HG02870 (cell line): ENCODE data around the gene CSTF3.
"Not testable (repeated sequence)": the region's sequence is repeated elsewhere in the genome, so short reads cannot be mapped to it uniquely, and the experiment has no call there.

ENCODE experiments used
- ATAC-seq: cut with Tn5 transposase; IDR thresholded peaks from one replicate; pipeline ENCODE4 v1.9.1; 2021; ENCODE audit warnings: mild to moderate bottlenecking, moderate library complexity; ENCODE audit not compliant: unreplicated experiment

Gene CSTF3

DNA sequence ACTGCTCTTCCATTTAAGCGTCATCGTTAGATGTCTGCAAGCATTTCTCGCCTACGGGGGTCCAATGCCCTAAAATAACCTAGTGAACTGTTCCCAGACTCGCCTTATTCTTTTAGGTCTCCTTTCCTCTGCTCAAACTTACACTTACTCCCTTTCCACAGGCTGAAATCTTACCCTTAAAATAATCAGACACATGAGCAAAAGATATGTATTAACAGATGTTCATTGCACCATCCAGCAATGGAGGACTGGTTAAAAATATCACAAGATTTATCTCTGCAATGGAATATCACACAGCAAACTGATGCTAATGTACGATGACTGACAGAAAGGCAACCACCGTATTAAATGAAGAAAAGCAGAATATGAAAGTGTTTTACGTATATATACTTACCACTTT lies 1.6 kb upstream of the CSTF3 start:
- ATAC-seq: no peak

DNA sequence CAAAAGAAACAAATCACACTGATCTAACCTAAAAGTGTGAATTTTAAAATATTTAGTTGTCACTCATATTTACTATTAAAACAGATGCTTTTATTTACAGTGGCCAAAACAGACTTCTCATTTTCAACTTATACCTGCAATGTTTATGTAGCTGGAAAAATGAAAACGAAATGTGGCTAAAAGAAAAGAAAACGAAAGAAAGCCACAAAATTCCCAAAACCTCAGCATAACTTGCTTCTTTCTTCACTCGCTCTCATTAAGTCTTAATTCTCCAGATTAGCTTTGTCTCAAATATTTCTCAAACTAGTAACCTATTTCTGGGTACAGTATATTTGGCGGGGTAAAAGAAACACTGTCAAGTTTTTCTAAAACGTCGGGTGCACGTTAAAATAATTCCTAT lies 693 bp downstream of the CSTF3 start:
- ATAC-seq: no peak

DNA sequence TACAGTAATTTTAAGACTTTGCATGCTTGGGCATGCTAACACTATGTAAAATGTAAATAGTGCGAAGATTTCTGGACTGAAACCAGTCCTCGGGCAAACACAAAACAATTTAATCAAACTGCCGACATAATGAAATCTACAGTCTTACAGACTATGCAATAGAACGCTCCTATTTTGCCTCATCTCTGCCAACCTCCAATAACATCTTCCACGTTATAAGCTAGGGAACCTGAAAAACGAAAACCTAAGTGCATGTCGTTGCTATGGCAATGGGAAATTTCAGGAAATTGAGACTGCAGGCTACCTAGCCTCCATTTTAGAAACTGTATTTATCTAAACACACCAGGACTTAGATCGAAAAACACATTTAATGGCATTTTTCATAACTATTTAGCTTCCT lies 1.1 kb downstream of the CSTF3 start:
- no peak for ATAC-seq

DNA sequence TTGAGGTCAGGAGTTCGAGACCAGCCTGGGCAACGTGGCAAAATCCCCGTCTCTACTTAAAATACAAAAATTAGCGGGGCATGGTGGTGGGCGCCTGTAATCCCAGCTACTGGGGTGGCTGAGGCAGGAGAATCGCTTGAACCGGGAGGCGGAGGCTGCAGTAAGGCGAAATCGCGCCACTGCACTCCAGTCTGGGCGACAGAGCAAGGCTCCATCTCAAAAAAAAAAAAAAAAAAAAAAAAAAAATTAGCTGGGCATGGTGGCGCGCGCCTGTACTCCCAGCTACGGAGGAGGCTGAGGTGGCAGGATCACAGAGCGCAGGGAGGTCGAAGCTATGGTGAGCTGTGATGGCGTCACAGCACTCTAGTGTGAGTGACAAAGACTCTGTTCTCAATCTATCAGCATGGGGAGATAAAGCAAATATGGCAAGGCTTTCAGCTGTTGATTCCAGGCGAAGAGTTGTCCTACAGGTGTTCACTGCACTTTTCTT lies 1.9 kb downstream of the CSTF3 start:
- not testable (repeated sequence) for ATAC-seq

DNA sequence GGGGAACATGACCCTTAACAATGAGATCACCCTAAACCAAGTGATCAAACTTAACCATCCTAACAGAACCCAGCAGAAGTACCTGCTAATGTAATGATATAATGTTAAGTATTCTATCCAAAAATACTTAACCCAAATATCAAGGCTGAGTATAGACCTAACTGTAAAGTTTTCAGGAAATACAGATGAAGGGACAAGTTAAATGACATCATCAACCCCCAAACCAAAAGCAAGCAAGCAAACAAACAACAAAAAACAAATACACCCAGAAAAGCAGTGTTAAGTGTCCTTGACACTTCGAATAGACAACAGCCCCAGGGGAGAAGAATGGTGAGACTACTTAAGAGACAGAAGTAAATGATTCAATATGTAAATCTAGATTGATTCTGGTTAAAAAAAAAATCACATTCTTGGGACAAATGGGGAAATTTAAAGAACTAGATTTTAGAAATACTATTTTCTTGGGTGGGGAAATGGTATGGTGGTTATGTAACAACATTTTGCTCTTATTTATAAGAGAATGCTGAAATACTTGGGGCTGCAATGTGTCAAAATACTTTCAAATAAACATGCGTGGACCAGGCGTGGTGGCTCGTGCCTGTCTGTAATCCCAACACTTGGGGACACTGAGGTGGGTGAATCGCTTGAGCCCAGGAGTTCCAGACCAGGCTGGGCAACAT lies 2.5 kb downstream of the CSTF3 start:
- ATAC-seq: no peak

DNA sequence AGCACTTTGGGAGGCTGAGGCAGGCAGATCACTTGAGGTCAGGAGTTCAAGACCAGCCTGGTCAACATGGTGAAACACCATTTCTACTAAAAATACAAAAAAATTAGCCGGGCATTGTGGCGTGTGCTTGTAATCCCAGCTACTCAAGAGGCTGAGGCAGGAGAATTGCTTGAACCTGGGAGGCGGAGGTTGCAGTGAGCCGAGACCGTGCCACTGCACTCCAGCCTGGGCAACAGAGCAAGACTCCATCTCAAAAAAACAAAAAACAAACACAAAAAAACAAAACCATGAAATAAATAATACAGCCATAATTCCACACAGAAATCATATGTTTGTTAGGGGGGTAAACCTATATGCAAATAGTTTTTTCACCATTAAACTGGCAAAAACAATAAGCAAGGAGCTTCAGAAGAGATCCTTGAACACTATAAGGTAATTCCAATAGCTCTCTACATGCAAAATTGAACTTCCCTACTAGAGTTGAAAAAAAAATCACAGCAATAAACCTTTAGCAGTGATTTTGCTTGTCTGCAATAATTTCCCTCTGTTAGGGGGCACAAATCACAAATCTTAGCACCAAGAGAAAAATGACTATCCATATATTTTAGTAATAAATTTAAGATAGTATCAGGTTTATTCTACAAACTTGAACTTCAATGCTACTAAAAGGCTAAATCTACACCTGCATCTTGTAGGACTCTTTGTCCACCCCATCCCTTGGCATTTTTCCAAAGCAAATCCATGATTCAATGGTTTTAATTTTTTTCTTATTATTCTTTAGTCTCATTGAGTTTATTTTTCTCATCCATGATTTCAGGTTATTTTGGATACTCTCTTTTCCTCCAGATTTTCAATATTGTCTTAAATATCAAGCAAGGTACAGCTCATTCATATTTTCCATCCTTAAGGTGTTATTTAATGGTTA lies 3.9 kb downstream of the CSTF3 start:
- no peak for ATAC-seq

GRCh38 chr11:33151399-33151798 lies 9.9 kb downstream of the CSTF3 start:
- no peak for ATAC-seq

GRCh38 chr11:33147559-33147958 lies 13.7 kb downstream of the CSTF3 start:
- ATAC-seq: no peak

DNA sequence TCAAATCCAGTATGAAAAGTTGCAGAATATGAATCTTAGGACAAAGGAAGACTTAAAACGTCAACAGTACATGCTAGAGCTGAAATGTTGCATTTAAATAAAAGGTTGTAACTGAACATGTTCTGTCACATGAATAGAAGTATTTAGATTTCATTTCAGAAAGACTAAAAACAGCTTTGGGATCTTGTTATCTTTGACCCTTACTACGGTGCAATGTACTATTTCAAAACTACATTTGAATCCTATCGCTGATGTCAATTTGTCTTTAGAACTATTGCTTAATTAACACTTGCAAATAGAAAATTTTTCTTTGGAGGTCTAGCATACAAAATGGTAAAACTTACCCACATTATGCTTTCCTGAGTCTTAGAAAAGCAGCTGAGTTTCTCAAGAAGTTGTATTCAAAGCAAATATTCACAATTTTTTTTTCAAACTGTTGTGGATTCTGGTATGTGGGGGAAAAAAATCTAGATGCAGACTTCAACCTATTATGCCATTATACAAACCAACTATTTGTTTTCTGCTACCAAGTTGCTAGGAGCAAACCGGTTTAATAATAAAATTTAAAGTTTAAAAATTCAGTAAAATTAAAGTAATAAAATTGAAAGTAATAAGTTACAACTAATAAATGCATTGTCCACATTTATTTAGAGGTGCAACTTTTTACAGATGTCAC lies 25.4 kb downstream of the CSTF3 start:
- ATAC-seq: no peak

- ATAC-seq: no peak
Measured at GRCh38 chr11:33135216-33135615, 26.1 kb downstream of the CSTF3 start.

- no peak for ATAC-seq
Measured at GRCh38 chr11:33134276-33134675, 27.0 kb downstream of the CSTF3 start.

GRCh38 chr11:33133761-33134160 lies 27.5 kb downstream of the CSTF3 start:
- ATAC-seq: no peak

GRCh38 chr11:33132510-33132909 lies 28.8 kb downstream of the CSTF3 start:
- no peak for ATAC-seq

DNA sequence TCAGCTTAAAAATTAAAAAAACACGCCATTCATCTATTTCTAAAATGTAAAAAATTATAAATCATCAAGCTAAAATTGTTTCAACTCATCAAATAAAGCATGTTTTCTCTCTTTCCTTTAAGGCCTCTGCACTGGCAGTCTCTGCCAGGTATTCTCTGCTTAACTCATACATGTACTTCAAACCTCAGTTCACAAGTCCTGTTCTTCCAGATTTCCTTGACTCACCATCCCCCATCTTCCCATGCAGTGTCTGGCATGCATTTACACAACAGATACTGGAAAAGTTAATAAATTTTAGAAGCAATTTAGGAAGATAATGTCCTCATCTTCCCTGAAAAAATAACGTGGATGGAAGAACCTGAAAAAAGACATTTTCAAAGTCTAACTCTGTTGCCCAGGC lies 32.5 kb downstream of the CSTF3 start:
- no peak for ATAC-seq

DNA sequence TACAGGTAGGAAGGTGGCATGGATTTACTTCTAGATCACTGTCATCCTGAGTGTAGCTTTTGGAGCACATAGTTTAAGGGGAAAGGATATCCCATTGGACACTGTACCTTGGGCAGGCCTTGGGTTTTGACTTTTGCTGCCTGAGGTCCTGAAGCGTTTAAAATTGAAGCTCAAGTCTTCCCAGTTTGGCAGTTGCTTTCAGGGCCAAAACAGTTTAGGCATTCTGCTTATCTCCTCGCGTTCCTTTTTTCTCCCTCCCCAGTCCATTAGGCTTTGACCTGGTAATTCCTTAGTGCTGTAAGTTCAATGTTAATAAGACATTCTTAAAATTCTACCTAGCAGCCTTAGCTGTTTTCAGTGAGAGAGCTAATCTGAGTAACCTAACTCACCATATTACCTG lies 35.7 kb downstream of the CSTF3 start:
- no peak for ATAC-seq

DNA sequence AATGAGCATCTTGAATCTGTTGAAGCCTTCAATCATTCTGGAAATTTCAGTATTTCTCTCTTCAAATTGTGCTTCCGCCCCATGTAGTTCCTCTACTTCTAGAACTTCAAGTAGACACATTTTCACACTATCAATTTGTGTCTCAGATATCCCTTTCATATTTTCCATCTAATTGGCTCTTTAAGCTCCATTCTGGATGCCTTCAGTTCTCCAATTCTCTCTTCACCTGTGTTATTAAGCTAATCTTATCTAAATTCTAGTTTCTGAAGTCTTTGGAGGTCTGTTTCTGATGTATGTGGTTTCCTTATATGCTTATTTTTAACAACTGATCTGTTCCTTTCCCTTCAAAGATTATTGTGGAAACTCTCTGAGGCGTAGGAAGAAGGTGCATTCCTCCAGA lies 36.3 kb downstream of the CSTF3 start:
- no peak for ATAC-seq

DNA sequence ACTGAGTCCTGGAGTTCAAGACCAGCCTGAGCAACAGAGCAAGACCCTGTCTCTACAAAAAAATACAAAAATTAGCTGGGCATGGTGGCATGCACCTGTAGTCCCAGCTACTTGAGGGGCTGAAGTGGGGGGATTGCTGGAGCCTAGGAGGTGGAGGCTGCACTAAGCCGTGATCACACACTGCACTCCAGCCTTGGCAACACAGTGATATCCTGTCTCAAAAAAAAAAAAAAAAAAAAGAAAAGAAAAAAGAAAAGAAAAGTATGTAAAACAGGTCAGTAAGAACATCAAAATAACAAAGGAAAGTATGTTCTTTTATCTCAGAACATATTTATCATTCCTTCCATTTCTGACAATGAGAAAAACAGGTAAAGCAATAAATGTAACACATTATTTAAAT lies 38.6 kb downstream of the CSTF3 start:
- not testable (repeated sequence) for ATAC-seq

- no peak for ATAC-seq
Measured at GRCh38 chr11:33116535-33116934, 44.7 kb downstream of the CSTF3 start.

GRCh38 chr11:33110083-33110482 lies 51.2 kb downstream of the CSTF3 start:
- ATAC-seq: no peak

DNA sequence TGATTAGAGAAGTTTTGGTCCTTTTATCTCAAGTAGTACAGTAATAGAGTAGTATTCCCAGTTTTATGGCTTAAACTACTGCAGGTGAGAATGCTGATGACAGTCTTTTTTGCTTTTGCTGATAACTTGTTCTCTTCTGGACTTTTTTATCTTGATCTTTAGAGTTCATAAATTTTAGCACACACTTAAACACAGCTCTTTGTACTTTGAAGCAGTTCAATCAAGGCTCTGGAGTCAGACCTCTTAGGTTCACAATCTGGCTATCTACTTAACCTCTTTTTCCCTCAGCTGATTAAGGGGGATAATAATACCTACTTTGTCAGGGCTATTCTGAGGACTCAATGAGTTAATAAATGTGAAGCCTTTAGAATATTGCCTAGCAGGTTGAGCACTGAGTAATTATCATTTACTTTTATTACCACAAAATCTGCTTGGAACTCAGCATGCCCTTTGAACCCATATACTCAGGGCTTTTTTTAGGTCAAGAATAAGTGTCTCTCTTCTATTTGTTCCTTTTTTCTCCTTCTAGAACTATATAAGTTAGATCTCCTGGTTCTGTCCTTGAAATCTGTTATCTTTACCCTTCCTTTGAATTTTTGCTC lies 51.9 kb downstream of the CSTF3 start:
- ATAC-seq: no peak

DNA sequence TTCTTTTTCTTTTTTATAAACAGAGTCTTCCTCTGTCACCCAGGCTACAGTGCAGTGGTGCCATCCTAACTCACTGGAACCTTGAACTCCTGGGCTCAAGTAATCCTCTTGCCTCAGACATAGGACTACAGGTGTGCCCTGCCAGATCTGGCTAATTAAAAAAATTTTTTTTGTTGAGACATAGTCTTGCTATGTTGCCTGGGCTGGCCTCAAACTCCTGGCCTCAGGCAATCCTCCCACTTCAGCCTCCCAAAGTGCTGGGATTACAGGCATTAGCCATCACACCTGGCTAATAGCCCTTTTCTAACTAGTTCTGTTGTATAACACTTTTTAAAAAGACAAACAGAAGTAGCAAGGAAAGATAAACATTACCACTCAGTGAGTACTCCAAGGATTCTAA lies 57.4 kb downstream of the CSTF3 start:
- no peak for ATAC-seq
